ACC112 (cell line): ENCODE measurements around the gene LSAMP.

Source experiments
- H2AFZ ChIP-seq: fragments of 200-600 bp; sonication (generic); one replicate; pipeline ENCODE4 v1.6.0; 2017; ENCODE audit warnings: antibody characterized with exemption, low read length; ENCODE audit not compliant: unreplicated experiment
- H3K27ac ChIP-seq: fragments of 200-600 bp; sonication (generic); 2 replicates; pipeline ENCODE4 v1.5.1; 2014; ENCODE audit warnings: low read depth, mild to moderate bottlenecking, antibody characterized with exemption, low read length, moderate library complexity
- H3K27me3 ChIP-seq: fragments of 200-600 bp; sonication (generic); 2 replicates; pipeline ENCODE4 v1.6.1; 2014; ENCODE audit warnings: mild to moderate bottlenecking, antibody characterized with exemption, low read length, moderate library complexity, mixed read lengths; ENCODE audit not compliant: insufficient read depth
- H3K36me3 ChIP-seq: fragments of 200-600 bp; sonication (generic); 2 replicates; pipeline ENCODE4 v1.6.1; 2016; ENCODE audit warnings: mild to moderate bottlenecking, antibody characterized with exemption, low read length, moderate library complexity, mixed read lengths; ENCODE audit not compliant: insufficient read depth
- H3K4me1 ChIP-seq: fragments of 200-600 bp; sonication (generic); one replicate; pipeline ENCODE4 v1.6.1; 2016; ENCODE audit warnings: low read length, mixed read lengths; ENCODE audit not compliant: insufficient read depth, unreplicated experiment, control insufficient read depth
- H3K4me3 ChIP-seq: fragments of 200-600 bp; sonication (generic); 2 replicates; pipeline ENCODE4 v1.5.1; 2014; ENCODE audit warnings: mild to moderate bottlenecking, low read depth, low read length
- H3K79me2 ChIP-seq: fragments of 200-600 bp; sonication (generic); one replicate; pipeline ENCODE4 v1.6.0; 2016; ENCODE audit warnings: low read length; ENCODE audit not compliant: control insufficient read depth, unreplicated experiment, insufficient read depth

Gene LSAMP

GRCh38 chr3:116298151-116298550 lies 147.1 kb downstream of the LSAMP start:
- H3K27me3 ChIP-seq, result no peaks in the 10 kb centered on the region
- no peaks in the 10 kb centered on the region for H3K36me3 ChIP-seq
- H3K4me1 ChIP-seq, result no peaks in the 10 kb centered on the region
- H3K4me3 ChIP-seq, result no peak overlapping the region
- H2AFZ ChIP-seq, result no peak overlapping the region
- H3K27ac ChIP-seq, result no peak overlapping the region
- no peaks in the 10 kb centered on the region for H3K79me2 ChIP-seq

- Histone ChIP-seq H3K79me2 (no peaks in the 10 kb centered on the region), H3K4me3 (no peak overlapping the region), H3K27me3 (no peaks in the 10 kb centered on the region), H3K4me1 (no peaks in the 10 kb centered on the region), H3K36me3 (no peaks in the 10 kb centered on the region), H2AFZ (no peak overlapping the region), H3K27ac (no peak overlapping the region)
These were observed 154.1 kb downstream of the LSAMP start for GRCh38 chr3:116291141-116291540.

DNA sequence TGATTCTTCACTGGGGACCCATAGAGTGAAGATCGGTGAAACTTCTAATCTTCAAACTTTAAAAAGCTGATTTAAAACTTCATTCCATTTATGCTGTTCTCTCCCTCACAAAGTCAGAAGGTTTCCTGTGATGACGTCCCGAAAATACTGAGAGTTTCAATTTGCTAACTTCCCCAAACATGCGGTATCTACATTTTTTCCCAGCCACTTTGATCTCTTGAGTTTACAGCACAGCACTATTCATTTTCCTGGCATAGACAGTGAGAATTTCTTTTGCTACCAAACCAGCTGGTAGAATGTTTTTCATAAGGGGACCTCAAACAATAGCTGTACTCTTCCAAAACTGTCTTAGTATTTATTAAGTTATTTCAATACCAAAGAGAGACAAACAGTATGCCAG lies 156.8 kb downstream of the LSAMP start:
- H3K4me1 ChIP-seq, result no peaks in the 10 kb centered on the region
- no peak overlapping the region for H3K4me3 ChIP-seq
- H3K27ac ChIP-seq, result no peak overlapping the region
- H3K79me2 ChIP-seq, result no peaks in the 10 kb centered on the region
- H3K36me3 ChIP-seq, result no peaks in the 10 kb centered on the region
- no peak overlapping the region for H2AFZ ChIP-seq
- H3K27me3 ChIP-seq, result no peaks in the 10 kb centered on the region

GRCh38 chr3:116285781-116286421 lies 159.4 kb downstream of the LSAMP start:
- Histone ChIP-seq H3K27me3 (no peaks in the 10 kb centered on the region), H3K4me3 (no peak overlapping the region), H2AFZ (no peak overlapping the region), H3K4me1 (no peaks in the 10 kb centered on the region), H3K79me2 (no peaks in the 10 kb centered on the region), H3K27ac (no peak overlapping the region), H3K36me3 (no peaks in the 10 kb centered on the region)

GRCh38 chr3:116281313-116282143 lies 163.8 kb downstream of the LSAMP start:
- H3K4me1 ChIP-seq, result no peaks in the 10 kb centered on the region
- H3K27me3 ChIP-seq, result no peaks in the 10 kb centered on the region
- H3K4me3 ChIP-seq, result no peak overlapping the region
- H2AFZ ChIP-seq, result no peak overlapping the region
- H3K79me2 ChIP-seq, result no peaks in the 10 kb centered on the region
- no peaks in the 10 kb centered on the region for H3K36me3 ChIP-seq
- H3K27ac ChIP-seq, result no peak overlapping the region

DNA sequence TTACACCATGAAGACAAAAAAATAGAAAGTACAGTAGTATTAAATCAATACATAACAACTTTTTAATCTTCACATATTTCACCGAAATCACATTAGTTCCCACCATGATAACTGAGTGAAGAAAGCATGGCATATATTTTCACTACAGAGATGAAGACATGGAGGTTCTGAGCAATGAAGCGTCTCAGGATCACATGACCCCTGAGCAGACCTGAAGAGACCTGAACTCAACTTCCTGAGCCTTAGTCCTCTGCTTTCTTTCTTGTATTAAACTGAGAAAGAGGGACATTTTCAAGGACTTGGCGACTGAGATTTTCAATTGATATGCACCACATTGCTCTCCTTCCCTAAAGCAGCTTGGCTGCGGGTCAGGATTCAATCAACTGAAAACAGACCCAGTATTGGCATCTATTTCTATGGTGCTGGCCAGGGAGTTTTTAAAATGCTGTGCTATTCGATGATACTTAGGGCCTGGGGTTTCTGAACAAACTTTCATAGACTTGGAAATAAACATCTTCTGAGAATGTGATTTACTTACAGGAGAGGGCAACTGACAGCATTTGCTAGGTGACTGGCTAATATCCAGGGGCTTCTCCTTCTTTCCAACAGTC lies 165.1 kb downstream of the LSAMP start:
- Histone ChIP-seq H3K79me2 (no peaks in the 10 kb centered on the region), H3K4me3 (no peak overlapping the region), H3K36me3 (no peaks in the 10 kb centered on the region), H3K4me1 (no peaks in the 10 kb centered on the region), H3K27ac (no peak overlapping the region), H2AFZ (no peak overlapping the region), H3K27me3 (peaks cover 4% of the 10 kb centered on the region; the same call in 1 of the 2 replicates)

DNA sequence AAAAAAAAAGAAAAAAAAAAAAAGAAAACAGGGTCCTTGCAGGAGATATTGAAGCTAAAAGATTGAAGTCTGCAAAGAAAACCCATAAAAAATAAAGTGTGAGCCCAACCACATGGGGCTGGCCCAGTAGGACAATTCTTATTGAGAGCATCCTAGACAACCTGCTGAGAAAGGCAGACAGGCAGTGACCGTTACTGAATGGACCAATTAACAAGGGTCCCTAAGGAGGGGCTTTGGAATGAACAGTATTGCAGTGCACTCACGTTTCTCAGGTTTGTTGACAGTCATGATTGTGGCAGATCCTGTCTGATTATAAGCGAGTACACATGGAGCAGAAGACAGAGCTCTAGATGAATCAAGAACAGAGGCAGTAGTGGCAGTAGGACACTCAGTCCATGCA lies 168.6 kb downstream of the LSAMP start:
- Histone ChIP-seq H3K36me3 (no peaks in the 10 kb centered on the region), H3K27ac (no peak overlapping the region), H3K4me1 (no peaks in the 10 kb centered on the region), H2AFZ (no peak overlapping the region), H3K79me2 (no peaks in the 10 kb centered on the region), H3K27me3 (peaks cover 4% of the 10 kb centered on the region; the same call in 1 of the 2 replicates), H3K4me3 (no peak overlapping the region)

DNA sequence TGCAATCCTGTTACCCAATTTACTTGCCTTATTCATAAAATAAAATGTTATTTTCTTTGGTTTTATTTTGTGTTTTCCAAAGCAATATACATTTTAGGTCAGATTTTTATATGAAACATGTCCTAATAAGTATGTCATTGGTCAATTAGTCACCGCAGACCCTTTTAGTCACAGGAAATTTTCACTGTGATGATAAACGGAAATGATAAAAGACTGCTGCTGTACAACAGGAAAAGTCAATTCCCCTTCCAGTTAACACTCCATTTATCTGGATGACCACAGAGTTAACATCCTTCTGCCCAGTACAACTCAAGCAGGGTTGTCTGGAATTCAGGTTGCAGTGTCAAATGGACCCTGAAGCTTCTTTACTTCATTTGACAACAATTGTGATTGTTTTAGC lies 175.2 kb downstream of the LSAMP start:
- H3K36me3 ChIP-seq, result no peaks in the 10 kb centered on the region
- H2AFZ ChIP-seq, result no peak overlapping the region
- H3K27ac ChIP-seq, result no peak overlapping the region
- H3K79me2 ChIP-seq, result no peaks in the 10 kb centered on the region
- H3K27me3 ChIP-seq, result no peaks in the 10 kb centered on the region
- H3K4me1 ChIP-seq, result no peaks in the 10 kb centered on the region
- H3K4me3 ChIP-seq, result no peak overlapping the region

- Histone ChIP-seq H3K4me3 (no peak overlapping the region), H3K36me3 (no peaks in the 10 kb centered on the region), H3K4me1 (no peaks in the 10 kb centered on the region), H3K79me2 (no peaks in the 10 kb centered on the region), H3K27me3 (no peaks in the 10 kb centered on the region), H2AFZ (no peak overlapping the region), H3K27ac (no peak overlapping the region)
These were observed 178.2 kb downstream of the LSAMP start for GRCh38 chr3:116267116-116267515.

- H2AFZ ChIP-seq, result no peak overlapping the region
- no peaks in the 10 kb centered on the region for H3K27me3 ChIP-seq
These were observed 179.2 kb downstream of the LSAMP start for GRCh38 chr3:116265976-116266584.

More at GRCh38 chr3:116265976-116266584, 179.2 kb downstream of the LSAMP start:
- no peaks in the 10 kb centered on the region for H3K79me2 ChIP-seq
- no peaks in the 10 kb centered on the region for H3K36me3 ChIP-seq
- no peaks in the 10 kb centered on the region for H3K4me1 ChIP-seq
- H3K27ac ChIP-seq, result no peak overlapping the region
- no peak overlapping the region for H3K4me3 ChIP-seq
